ENCODE measurements around the gene CASP8. TPM values are rescaled to one million over a fixed set of nuclear protein-coding genes. Genes with fewer than 3 reads are reported as not detected.

Gene CASP8
- 24.3 and 26.6 TPM in 2 replicates for total RNA-seq

DNA sequence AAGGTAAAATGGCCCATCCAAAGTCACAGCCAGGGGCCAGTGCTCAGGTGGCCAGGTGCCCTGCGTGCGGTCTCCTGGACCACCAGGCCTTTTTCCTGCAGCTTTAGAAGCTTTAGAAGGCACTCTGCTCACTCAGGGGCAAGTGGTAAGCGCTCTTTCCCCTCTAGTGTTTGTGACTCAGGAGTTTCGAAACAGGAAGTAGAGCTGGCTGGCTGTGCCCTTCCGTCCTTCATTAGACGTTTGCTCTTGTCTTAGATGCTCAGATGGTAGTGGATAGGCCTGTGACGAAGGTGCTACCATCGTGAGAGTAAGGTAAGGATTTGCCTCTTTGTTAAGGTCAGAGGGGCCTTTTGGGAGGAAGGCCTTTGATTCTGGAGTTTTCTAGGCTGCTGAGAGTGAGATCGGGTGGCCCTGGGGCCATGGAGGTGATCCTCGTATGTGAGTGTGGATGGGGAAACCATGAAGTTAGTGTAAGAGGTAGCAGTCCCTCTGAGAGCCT lies at the start of gene CASP8:
Gene CASP8, plus strand, starts transcription at position 235 of the 499 bp plus-strand sequence. CDS start 5,951 bp downstream, outside the sequence.

Other genes starting within 250 kb of the CASP8 start
- gene HYCC2, start 188.9 kb upstream of the CASP8 start, total RNA-seq: 6.8 and 7.4 TPM in 2 replicates
- gene NDUFB3, start 188.5 kb upstream of the CASP8 start, total RNA-seq: 121 and 146 TPM in 2 replicates
- gene CFLAR, start 144.4 kb upstream of the CASP8 start, total RNA-seq: 46.0 and 68.8 TPM in 2 replicates
- 4.7 and 4.8 TPM in 2 replicates for gene CASP10, start 77.4 kb upstream of the CASP8 start, total RNA-seq
- gene FLACC1, start 96.8 kb downstream of the CASP8 start, total RNA-seq: 0.43 and 1.3 TPM in 2 replicates
- gene TRAK2, start 190.9 kb downstream of the CASP8 start, total RNA-seq: 32.9 and 37.0 TPM in 2 replicates
- 28.6 and 44.8 TPM in 2 replicates for gene STRADB, start 191.2 kb downstream of the CASP8 start, total RNA-seq